GM21360 (cell line): ENCODE data around the gene SETBP1.

Source experiments
- ATAC-seq: cut with Tn5 transposase; IDR thresholded peaks from one replicate; pipeline ENCODE4 v1.9.1; 2021; ENCODE audit warnings: mild to moderate bottlenecking, moderate library complexity; ENCODE audit not compliant: unreplicated experiment

SETBP1 gene

GRCh38 chr18:44811572-44812125 lies 131.0 kb downstream of the SETBP1 start:
- ATAC-seq, result no peak

GRCh38 chr18:44812426-44812825 lies 131.7 kb downstream of the SETBP1 start:
- ATAC-seq, result no peak

GRCh38 chr18:44813586-44813985 lies 132.9 kb downstream of the SETBP1 start:
- no peak for ATAC-seq

- ATAC-seq, result no peak
Measured at GRCh38 chr18:44815108-44815507, 134.4 kb downstream of the SETBP1 start.

GRCh38 chr18:44816050-44816449 lies 135.4 kb downstream of the SETBP1 start:
- no peak for ATAC-seq

- ATAC-seq, result no peak
Measured at GRCh38 chr18:44816477-44816876, 135.8 kb downstream of the SETBP1 start.

GRCh38 chr18:44817831-44818473 lies 137.3 kb downstream of the SETBP1 start:
- ATAC-seq, result no peak

GRCh38 chr18:44818668-44819403 lies 138.1 kb downstream of the SETBP1 start:
- ATAC-seq, result no peak

- ATAC-seq, result no peak
Measured at GRCh38 chr18:44819944-44820510, 139.3 kb downstream of the SETBP1 start.

GRCh38 chr18:44821924-44822323 lies 141.2 kb downstream of the SETBP1 start:
- no peak for ATAC-seq

GRCh38 chr18:44823286-44823685 lies 142.6 kb downstream of the SETBP1 start:
- ATAC-seq, result no peak

- ATAC-seq, result no peak
Measured at GRCh38 chr18:44823782-44824181, 143.1 kb downstream of the SETBP1 start.

GRCh38 chr18:44824884-44825283 lies 144.2 kb downstream of the SETBP1 start:
- ATAC-seq, result no peak

GRCh38 chr18:44826418-44827259 lies 146.0 kb downstream of the SETBP1 start:
- ATAC-seq, result no peak

GRCh38 chr18:44828080-44828479 lies 147.4 kb downstream of the SETBP1 start:
- no peak for ATAC-seq

- ATAC-seq, result no peak
Measured at GRCh38 chr18:44830581-44830980, 149.9 kb downstream of the SETBP1 start.

- ATAC-seq, result no peak
Measured at GRCh38 chr18:44833786-44834185, 153.1 kb downstream of the SETBP1 start.

- ATAC-seq, result no peak
Measured at GRCh38 chr18:44834867-44835469, 154.3 kb downstream of the SETBP1 start.

- ATAC-seq, result no peak
Measured at GRCh38 chr18:44835703-44836102, 155.0 kb downstream of the SETBP1 start.

GRCh38 chr18:44836263-44836662 lies 155.6 kb downstream of the SETBP1 start:
- ATAC-seq, result no peak
